NB4 (cell line): ENCODE data around the gene CATSPER1.

Experiments
- CTCF ChIP-seq: IDR thresholded peaks from one replicate; pipeline ENCODE4 v1.5.1; 2012; ENCODE audit warnings: low read depth, low read length
- MYC ChIP-seq: IDR thresholded peaks from 2 replicates; pipeline ENCODE4 v1.6.1; 2011; ENCODE audit warnings: low read depth, low read length
- POLR2A ChIP-seq: IDR thresholded peaks from 2 replicates; pipeline ENCODE4 v1.6.1; 2011; ENCODE audit warnings: mild to moderate bottlenecking; ENCODE audit not compliant: insufficient read length; ENCODE audit errors: extremely low read depth

- TF ChIP-seq CTCF = no peak
- no peak for TF ChIP-seq POLR2A
- TF ChIP-seq MYC = no peak
Observed at GRCh38 chr11:66068923-66069714, 42.8 kb upstream of the CATSPER1 start.
